GM23248 (cell line): ENCODE data around the gene NHSL2. TPM values are rescaled to one million over a fixed set of nuclear protein-coding genes. Genes with fewer than 3 reads are reported as not detected.

Source experiments
- DNase-seq: peaks from one replicate; pipeline ENCODE4 v3.0.0-alpha.2; 2015
- H2AFZ ChIP-seq: fragments of 200-600 bp; sonication (generic); 2 replicates; pipeline ENCODE4 v1.6.1; 2016; ENCODE audit warnings: antibody characterized with exemption
- H3F3A ChIP-seq: fragments of 200-600 bp; sonication (generic); 2 replicates; pipeline ENCODE4 v1.6.1; 2016; ENCODE audit warnings: mild to moderate bottlenecking, antibody characterized with exemption, mixed run types; ENCODE audit not compliant: insufficient read depth
- H3K27ac ChIP-seq: fragments of 200-600 bp; sonication (generic); 2 replicates; pipeline ENCODE4 v1.5.1; 2016; ENCODE audit warnings: mild to moderate bottlenecking
- H3K27me3 ChIP-seq: fragments of 200-600 bp; sonication (generic); replicated peaks from 2 replicates; pipeline ENCODE4 v1.6.1; 2016; ENCODE audit warnings: mild to moderate bottlenecking; ENCODE audit not compliant: insufficient read depth
- H3K36me3 ChIP-seq: fragments of 200-600 bp; sonication (generic); 2 replicates; pipeline ENCODE4 v1.6.1; 2016; ENCODE audit warnings: low read depth, mild to moderate bottlenecking
- H3K4me1 ChIP-seq: fragments of 200-600 bp; sonication (generic); 2 replicates; pipeline ENCODE4 v1.6.1; 2016; ENCODE audit warnings: mild to moderate bottlenecking; ENCODE audit not compliant: insufficient read depth
- H3K4me2 ChIP-seq: fragments of 200-600 bp; sonication (generic); one replicate; pipeline ENCODE4 v1.6.1; 2016; ENCODE audit warnings: mild to moderate bottlenecking; ENCODE audit not compliant: unreplicated experiment
- H3K4me3 ChIP-seq: fragments of 200-600 bp; sonication (generic); 2 replicates; pipeline ENCODE4 v1.5.1; 2016; ENCODE audit warnings: mild to moderate bottlenecking
- H3K79me2 ChIP-seq: fragments of 200-600 bp; sonication (generic); 2 replicates; pipeline ENCODE4 v1.6.1; 2016; ENCODE audit warnings: mild to moderate bottlenecking; ENCODE audit not compliant: insufficient read depth
- H3K9ac ChIP-seq: fragments of 200-600 bp; sonication (generic); 2 replicates; pipeline ENCODE4 v1.6.1; 2016; ENCODE audit warnings: mild to moderate bottlenecking
- H3K9me2 ChIP-seq: fragments of 200-600 bp; sonication (generic); 2 replicates; pipeline ENCODE4 v1.6.1; 2016; ENCODE audit warnings: mixed run types, mild to moderate bottlenecking, moderate library complexity; ENCODE audit not compliant: insufficient read depth
- H3K9me3 ChIP-seq: fragments of 200-600 bp; sonication (generic); one replicate; pipeline ENCODE4 v1.6.1; 2017; ENCODE audit warnings: low read depth
- H4K20me1 ChIP-seq: fragments of 200-600 bp; sonication (generic); 2 replicates; pipeline ENCODE4 v1.6.0; 2016; ENCODE audit not compliant: insufficient read depth
- EZH2 ChIP-seq: fragments of 200-600 bp; sonication (generic); IDR thresholded peaks from 2 replicates; pipeline ENCODE4 v1.6.1; 2018; ENCODE audit warnings: antibody characterized with exemption, mild to moderate bottlenecking; ENCODE audit not compliant: insufficient read depth, poor library complexity, severe bottlenecking
- EZH2phosphoT487 ChIP-seq: fragments of 200-600 bp; sonication (generic); IDR thresholded peaks from 2 replicates; pipeline ENCODE4 v1.6.1; 2018; ENCODE audit warnings: antibody characterized with exemption, moderate library complexity, mild to moderate bottlenecking, low read depth; ENCODE audit not compliant: insufficient read depth
- WGBS, 2 experiments: methylation state at CpG; one replicate each; pipeline ENCODE4 v1.1.6; 2015 to 2017; ENCODE audit warnings: low lambda C conversion rate in 2 of 2, low coverage in 1 of 2; ENCODE audit errors: missing lambda C conversion rate in 2 of 2; 5-methylcytosine and 5-hydroxymethylcytosine counted together
- in situ Hi-C: fragments of 300-500 bp; cut with MboI; formaldehyde crosslinking; loops from 2 replicates; pipeline ENCODE4 v1.15.0; 2020
- polyA plus RNA-seq: library from polyadenylated mRNA; unstranded; fragments of >200 nt; fragmentation: Nextera tagmentation; extraction: Ambion mirVana; gene quantifications from 2 replicates; pipeline ENCODE4 v1.2.1, GENCODE V29; 2016
- total RNA-seq: library from RNA; depleted of rRNA; stranded (reverse); fragments of >200 nt; shearing (Covaris generic); gene quantifications from 2 replicates; pipeline ENCODE4 v1.2.3, GENCODE V29; 2014

Gene NHSL2
- total and polyA plus RNA-seq, 2 experiments from 2014 or later = 3.2 to 6.5 TPM

- Histone ChIP-seq H3K4me2 (no peak overlapping the region), H3K27me3 (no peaks in the 10 kb centered on the region), H3K4me1 (no peaks in the 10 kb centered on the region), H4K20me1 (no peaks in the 10 kb centered on the region), H3F3A (no peaks in the 10 kb centered on the region), H3K9ac (no peak overlapping the region), H3K9me3 (no peaks in the 10 kb centered on the region), H3K27ac (no peak overlapping the region), H3K4me3 (no peak overlapping the region), H2AFZ (no peak overlapping the region), H3K36me3 (no peaks in the 10 kb centered on the region), H3K79me2 (no peaks in the 10 kb centered on the region), H3K9me2 (no peaks in the 10 kb centered on the region)
- DNase-seq = no peak
- in situ Hi-C loops = no loop called here
- WGBS, 2 experiments = 83 to 86% methylated on average over 13 of the region's 13 CpGs
- TF ChIP-seq EZH2phosphoT487 (no peak), EZH2 (no peak)
These were observed 189.6 kb downstream of the NHSL2 start for GRCh38 chrX:72100051-72100755.

GRCh38 chrX:72100824-72101351, 190.2 kb downstream of the NHSL2 start:
- H3K79me2 ChIP-seq = no peaks in the 10 kb centered on the region

DNA sequence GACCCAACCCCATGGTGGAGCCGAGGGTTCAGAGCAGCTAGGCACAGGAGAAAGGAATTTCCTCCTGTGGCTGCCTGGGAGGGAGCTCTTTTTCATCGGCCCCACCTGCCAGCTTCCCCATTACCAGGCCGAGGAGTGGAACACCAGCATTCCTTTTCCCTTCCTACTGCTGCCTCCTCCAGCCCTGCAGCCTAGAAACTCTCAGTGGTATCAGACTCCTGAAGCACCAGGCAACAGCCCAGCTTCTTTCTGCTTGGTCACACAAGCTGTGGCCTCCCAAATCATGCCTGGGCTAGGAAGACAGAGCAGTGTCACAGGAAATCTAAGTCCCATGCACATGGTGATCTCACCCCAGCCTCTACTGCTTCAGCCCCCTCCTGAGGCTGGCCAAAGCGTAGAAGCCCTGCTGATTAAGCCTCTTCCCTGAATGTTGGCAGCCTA, 191.0 kb downstream of the NHSL2 start:
- Histone ChIP-seq H3K4me1 (no peaks in the 10 kb centered on the region), H3K9me3 (no peaks in the 10 kb centered on the region), H3K79me2 (no peaks in the 10 kb centered on the region), H3K9me2 (no peaks in the 10 kb centered on the region), H3K27me3 (no peaks in the 10 kb centered on the region), H4K20me1 (no peaks in the 10 kb centered on the region), H3K4me3 (no peak overlapping the region), H3F3A (no peaks in the 10 kb centered on the region), H3K36me3 (no peaks in the 10 kb centered on the region), H2AFZ (no peak overlapping the region), H3K9ac (no peak overlapping the region), H3K27ac (no peak overlapping the region), H3K4me2 (no peak overlapping the region)
- no peak for TF ChIP-seq EZH2phosphoT487
- no peak for TF ChIP-seq EZH2
- no peak for DNase-seq
- 89 to 96% methylated on average over 1 to 4 of the region's 4 CpGs for WGBS, 2 experiments
- in situ Hi-C loops = no loop called here

More at GRCh38 chrX:72100824-72101351, 190.2 kb downstream of the NHSL2 start:
- WGBS, 2 experiments = 91 to 92% methylated on average over 6 to 9 of the region's 9 CpGs
- peak; percentile 12 for DNase-seq
- no peaks in the 10 kb centered on the region for H4K20me1 ChIP-seq
- H2AFZ ChIP-seq = no peak overlapping the region
- TF ChIP-seq EZH2phosphoT487 (no peak), EZH2 (no peak)
- H3K4me2 ChIP-seq = no peak overlapping the region
- H3F3A ChIP-seq = no peaks in the 10 kb centered on the region
- no peak overlapping the region for H3K9ac ChIP-seq
- H3K4me1 ChIP-seq = no peaks in the 10 kb centered on the region
- no peaks in the 10 kb centered on the region for H3K9me3 ChIP-seq
- in situ Hi-C loops = no loop called here
- no peaks in the 10 kb centered on the region for H3K27me3 ChIP-seq
- H3K4me3 ChIP-seq = no peak overlapping the region
- H3K27ac ChIP-seq = no peak overlapping the region
- no peaks in the 10 kb centered on the region for H3K36me3 ChIP-seq
- H3K9me2 ChIP-seq = no peaks in the 10 kb centered on the region

GRCh38 chrX:72102126-72102525, 191.5 kb downstream of the NHSL2 start:
- in situ Hi-C loops = no loop called here
- H3K36me3 ChIP-seq = no peaks in the 10 kb centered on the region
- H3K27ac ChIP-seq = no peak overlapping the region
- H3K4me3 ChIP-seq = no peak overlapping the region
- H3K9ac ChIP-seq = no peak overlapping the region
- H3K4me2 ChIP-seq = no peak overlapping the region
- no peaks in the 10 kb centered on the region for H3K79me2 ChIP-seq
- H3K9me2 ChIP-seq = no peaks in the 10 kb centered on the region
- H3F3A ChIP-seq = no peaks in the 10 kb centered on the region
- H4K20me1 ChIP-seq = no peaks in the 10 kb centered on the region
- TF ChIP-seq EZH2 = no peak
- TF ChIP-seq EZH2phosphoT487 = no peak
- DNase-seq = no peak
- no peaks in the 10 kb centered on the region for H3K9me3 ChIP-seq
- no peak overlapping the region for H2AFZ ChIP-seq
- WGBS, 2 experiments = 70 to 93% methylated on average over 2 of the region's 2 CpGs
- no peaks in the 10 kb centered on the region for H3K4me1 ChIP-seq
- no peaks in the 10 kb centered on the region for H3K27me3 ChIP-seq
